Spleen (tissue), 7 donors: ENCODE data around the gene C9orf78.

ENCODE experiments used
- POLR2A ChIP-seq, 3 donors: fragments of 450-650 bp; IDR thresholded peaks; one replicate each; pipeline ENCODE4 v1.5.1; 2017; ENCODE audit warnings: antibody characterized with exemption in 3 of 3, mild to moderate bottlenecking in 1 of 3
- POLR2AphosphoS5 ChIP-seq, 3 donors: sonication (generic); formaldehyde crosslinking; IDR thresholded peaks; one replicate each; pipeline ENCODE4 v1.5.1; 2017; ENCODE audit warnings: antibody characterized with exemption in 3 of 3
- TF ChIP-seq, protein P1 (sequence below), 11 experiments: fragments of 200-600 bp in 7 of 11; fragments of 450-650 bp in 4 of 11; sonication (generic) in 4 of 11; IDR thresholded peaks in 8 of 11; conservative IDR thresholded peaks in 3 of 11; 1 replicate in 7 of 11; 2 replicates in 4 of 11; pipeline versions ENCODE4 v1.4.0 to v1.8.0; 2016 to 2021; ENCODE audit warnings: antibody characterized with exemption in 11 of 11, inconsistent platforms in 4 of 11, mild to moderate bottlenecking in 1 of 11
- donor health status: DM: no; HTN: no; CAD: no; lungs with moderate emphysema.
- donor health status: DM: no; HTN: no; CAD: no.
- donor health status: DM: no; HTN: no; CAD: no.

DNA sequence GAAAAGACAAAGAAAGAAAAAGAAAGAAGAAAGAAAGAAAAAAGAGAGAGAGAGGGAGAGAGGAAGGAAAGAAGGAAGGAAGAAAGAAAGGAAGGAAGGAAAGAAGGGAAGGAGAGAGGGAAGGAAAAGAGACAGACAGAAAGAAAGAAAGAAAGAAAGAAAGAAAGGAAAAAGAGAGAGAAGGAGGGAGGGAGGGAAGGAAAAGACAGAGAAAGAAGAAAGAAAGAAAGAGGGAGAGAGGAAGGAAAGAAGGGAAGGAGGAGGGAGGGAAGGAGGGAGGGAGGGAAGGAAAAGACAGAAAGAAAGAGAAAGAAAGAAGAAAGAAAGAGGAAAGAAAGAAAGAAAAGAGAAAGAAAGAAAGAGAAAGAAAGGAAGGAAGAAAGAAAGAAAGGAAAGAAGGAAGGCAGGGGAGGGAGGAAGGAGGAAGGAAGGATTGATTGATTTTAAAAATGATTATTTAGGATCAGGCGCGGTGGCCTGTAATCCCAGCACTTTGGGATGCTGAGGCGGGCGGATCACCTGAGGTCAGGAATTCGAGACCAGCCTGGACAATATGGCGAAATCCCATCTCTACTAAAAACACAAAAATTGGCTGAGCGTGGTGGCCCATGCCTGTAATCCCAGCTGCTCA lies 55.4 kb downstream of the C9orf78 start:
- TF ChIP-seq POLR2A (IDR thresholded peaks at IDR 0.05) (no peak), POLR2AphosphoS5 (IDR thresholded peaks at IDR 0.05) (no peak)
- TF ChIP-seq, protein P1, sequence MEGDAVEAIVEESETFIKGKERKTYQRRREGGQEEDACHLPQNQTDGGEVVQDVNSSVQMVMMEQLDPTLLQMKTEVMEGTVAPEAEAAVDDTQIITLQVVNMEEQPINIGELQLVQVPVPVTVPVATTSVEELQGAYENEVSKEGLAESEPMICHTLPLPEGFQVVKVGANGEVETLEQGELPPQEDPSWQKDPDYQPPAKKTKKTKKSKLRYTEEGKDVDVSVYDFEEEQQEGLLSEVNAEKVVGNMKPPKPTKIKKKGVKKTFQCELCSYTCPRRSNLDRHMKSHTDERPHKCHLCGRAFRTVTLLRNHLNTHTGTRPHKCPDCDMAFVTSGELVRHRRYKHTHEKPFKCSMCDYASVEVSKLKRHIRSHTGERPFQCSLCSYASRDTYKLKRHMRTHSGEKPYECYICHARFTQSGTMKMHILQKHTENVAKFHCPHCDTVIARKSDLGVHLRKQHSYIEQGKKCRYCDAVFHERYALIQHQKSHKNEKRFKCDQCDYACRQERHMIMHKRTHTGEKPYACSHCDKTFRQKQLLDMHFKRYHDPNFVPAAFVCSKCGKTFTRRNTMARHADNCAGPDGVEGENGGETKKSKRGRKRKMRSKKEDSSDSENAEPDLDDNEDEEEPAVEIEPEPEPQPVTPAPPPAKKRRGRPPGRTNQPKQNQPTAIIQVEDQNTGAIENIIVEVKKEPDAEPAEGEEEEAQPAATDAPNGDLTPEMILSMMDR (IDR thresholded peaks at IDR 0.05 in 8 of 11, conservative IDR thresholded peaks at IDR 0.05 in 3 of 11) = no peak
